LNCaP clone FGC (cell line): ENCODE data around the gene TSR3.

ENCODE experiments used
- DNase-seq: peaks from one replicate; pipeline ENCODE4 v3.0.0-alpha.2; 2011; ENCODE audit warnings: low read depth
- H3K4me3 ChIP-seq: 2 replicates; pipeline ENCODE4 v1.5.1; 2011; ENCODE audit warnings: mild to moderate bottlenecking, low read depth, low read length, control low read depth
- CTCF ChIP-seq: IDR thresholded peaks from 2 replicates; pipeline ENCODE4 v1.5.1; 2012; ENCODE audit warnings: mild to moderate bottlenecking; ENCODE audit not compliant: control insufficient read depth, insufficient read depth; ENCODE audit errors: extremely low read depth

Gene TSR3

GRCh38 chr16:1361685-1362360 is 10.1 kb upstream of the TSR3 start:
- DNase-seq, result no peak
- H3K4me3 ChIP-seq, result no peak overlapping the region
- TF ChIP-seq CTCF, result no peak

GRCh38 chr16:1357906-1358566 is 6.4 kb upstream of the TSR3 start:
- DNase-seq, result no peak
- H3K4me3 ChIP-seq, result no peak overlapping the region
- no peak for TF ChIP-seq CTCF

- no peak for DNase-seq
- H3K4me3 ChIP-seq, result no peak overlapping the region
- TF ChIP-seq CTCF, result no peak
These were observed 4.6 kb upstream of the TSR3 start for GRCh38 chr16:1356061-1356900.

- no peak for DNase-seq
- TF ChIP-seq CTCF, result no peak
These were observed 3.9 kb upstream of the TSR3 start for GRCh38 chr16:1355591-1355990.

GRCh38 chr16:1354815-1355540 is 3.3 kb upstream of the TSR3 start:
- H3K4me3 ChIP-seq, result no peak overlapping the region
- TF ChIP-seq CTCF, result no peak
- DNase-seq, result no peak

More at GRCh38 chr16:1355591-1355990, 3.9 kb upstream of the TSR3 start:
- no peak overlapping the region for H3K4me3 ChIP-seq

- DNase-seq, result no peak
- TF ChIP-seq CTCF, result no peak
- H3K4me3 ChIP-seq, result peak overlapping the region; percentile 99
These were observed 480 bp downstream of the TSR3 start for GRCh38 chr16:1351215-1351581.
